Head of caudate nucleus (tissue), 42 donors: ENCODE data around the gene PIEZO2.
"Not testable (repeated sequence)": the region's sequence is repeated elsewhere in the genome, so short reads cannot be mapped to it uniquely, and the experiment has no call there.

ENCODE experiments used
- DNase-seq, 42 donors: peaks; one replicate each; pipeline versions ENCODE4 v3.0.0 to v3.0.0-alpha.2; 2020 to 2021; ENCODE audit warnings: mixed read lengths in 7 of 42
- intact Hi-C: fragments of 100-400 bp; cut with DNase I; formaldehyde crosslinking; loops from one replicate; pipeline ENCODE4 v1.15.0; 2022

Gene PIEZO2

DNA sequence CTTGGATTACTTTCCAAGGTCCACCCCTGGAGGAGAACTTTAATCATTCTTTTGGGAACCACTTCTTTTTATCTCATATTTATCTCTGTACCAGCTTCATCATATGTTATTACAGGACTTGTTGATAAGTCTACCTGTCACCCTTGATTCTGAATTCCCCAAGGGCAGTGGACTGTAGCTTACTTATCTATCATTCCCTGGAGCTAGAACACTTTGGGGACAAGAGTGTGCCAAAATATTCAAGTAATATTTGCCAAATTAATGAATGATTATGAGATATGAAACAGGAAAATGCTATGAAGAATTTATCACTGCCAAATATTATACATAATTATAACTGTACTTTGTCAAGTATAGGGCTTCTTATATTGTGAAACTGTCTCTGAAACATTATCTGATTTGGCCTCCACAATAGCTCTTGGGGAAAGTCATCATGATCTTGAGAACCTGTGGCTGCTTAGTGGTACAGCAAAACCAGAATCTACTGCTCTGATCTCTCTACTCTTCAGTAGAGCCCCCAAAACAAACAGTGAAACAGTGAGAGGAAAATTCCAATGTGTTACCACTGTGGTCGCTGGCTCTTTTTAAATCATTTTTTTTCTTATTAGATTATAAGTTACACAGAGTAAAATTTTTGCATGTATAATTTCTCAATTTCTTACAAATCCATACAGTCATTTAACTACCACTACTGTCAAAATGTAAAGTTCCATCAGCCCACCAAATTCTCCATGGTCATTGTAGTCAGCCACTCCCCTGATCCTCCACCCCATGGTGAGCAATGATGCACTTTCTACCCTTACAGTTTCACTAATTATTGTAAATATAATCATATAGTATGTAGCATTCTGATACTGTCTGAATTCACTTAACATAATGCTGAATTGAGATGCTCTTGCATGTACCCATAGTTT, 197.5 kb downstream of the PIEZO2 start:
- DNase-seq = no peak
- intact Hi-C loops = no loop called here

DNA sequence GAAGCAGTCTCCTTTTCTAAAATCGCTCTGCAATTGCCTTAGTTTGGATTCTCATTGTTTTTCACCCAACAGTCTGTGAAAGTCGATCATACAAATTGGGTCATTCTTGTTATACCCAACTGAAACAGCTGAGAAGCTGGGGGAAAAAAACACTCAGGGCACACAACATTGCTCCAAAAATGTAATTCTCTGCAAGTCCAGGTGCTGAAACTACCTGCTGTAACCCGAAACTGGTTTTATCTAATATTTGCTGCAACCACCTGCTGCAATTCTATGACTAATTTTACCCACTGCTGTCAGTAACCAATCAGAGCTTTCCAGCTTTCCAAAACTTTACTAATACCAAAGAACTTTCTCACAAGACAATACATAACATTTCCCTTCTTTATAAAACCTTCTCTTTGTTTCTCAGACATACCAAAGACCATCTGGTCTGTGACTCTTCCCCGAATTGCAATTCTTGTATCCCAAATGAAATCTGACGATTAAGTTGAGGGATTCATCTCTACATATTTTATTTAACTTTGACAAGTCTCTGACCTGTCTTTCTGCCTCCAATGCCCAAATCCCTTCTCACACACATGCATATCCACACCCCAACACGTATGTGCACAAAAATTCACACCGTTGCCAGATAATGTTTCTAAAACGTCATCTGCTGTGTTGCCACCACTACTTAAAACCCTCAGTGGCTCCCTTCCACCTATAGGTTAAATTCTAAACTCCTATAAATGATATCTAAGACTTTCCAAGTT, 198.3 kb downstream of the PIEZO2 start:
- no peak for DNase-seq
- intact Hi-C loops = no loop called here

DNA sequence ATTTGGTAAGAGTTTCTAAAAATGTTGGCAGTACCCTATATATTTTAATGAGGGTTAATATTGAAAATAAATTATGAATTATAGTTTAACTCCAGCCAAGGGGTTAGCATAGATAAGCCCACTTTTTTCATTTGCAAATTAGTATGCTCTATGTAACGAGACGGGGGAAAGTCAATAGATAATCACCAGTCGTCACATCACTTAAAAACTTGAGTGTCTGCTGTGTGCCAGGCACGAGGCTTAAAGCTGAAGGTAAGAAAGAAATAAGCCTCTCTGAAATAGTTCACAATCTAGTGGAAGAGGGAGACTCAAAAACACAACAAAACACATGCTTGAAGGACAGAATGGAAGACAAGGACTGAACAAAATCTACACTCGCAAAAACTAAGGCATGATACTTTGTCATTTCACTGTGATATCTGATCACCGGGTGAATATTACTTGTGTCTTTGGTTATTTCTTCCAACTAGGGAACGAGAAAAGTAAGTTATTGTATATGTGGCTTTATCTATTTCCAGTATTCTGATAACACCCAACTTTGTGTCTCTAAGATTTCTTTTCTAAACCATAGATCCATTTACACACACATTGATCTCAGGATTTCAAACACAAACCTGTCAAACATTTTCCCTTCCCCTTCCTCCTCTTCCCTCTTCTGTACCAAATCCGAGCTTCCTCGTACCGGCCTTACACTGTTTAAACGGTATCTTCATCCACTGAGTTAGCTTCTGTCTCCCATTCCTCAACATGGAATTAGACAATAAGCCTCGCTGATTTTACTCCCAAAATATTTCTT, 199.1 kb downstream of the PIEZO2 start:
- no peak for DNase-seq
- intact Hi-C loops = no loop called here

DNA sequence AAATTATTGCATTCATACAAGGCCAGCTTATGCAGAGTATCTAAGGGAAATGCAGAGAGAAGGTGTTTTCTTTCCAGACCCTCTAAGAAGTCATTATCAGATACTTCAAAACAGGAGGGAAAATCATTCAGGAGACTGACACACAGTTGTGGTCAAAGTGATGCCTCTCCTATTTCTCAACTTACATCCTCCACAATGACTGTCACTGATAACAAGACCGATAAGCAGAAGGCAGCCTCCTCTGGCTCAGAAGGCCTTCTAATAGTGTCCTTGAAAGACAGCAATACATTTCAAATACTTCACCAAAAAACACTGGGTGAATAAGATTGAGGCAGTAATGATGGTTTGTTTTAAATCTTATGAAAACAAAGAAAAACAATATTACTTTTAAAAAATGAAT, 199.7 kb downstream of the PIEZO2 start:
- no peak for DNase-seq
- intact Hi-C loops = no loop called here

DNA sequence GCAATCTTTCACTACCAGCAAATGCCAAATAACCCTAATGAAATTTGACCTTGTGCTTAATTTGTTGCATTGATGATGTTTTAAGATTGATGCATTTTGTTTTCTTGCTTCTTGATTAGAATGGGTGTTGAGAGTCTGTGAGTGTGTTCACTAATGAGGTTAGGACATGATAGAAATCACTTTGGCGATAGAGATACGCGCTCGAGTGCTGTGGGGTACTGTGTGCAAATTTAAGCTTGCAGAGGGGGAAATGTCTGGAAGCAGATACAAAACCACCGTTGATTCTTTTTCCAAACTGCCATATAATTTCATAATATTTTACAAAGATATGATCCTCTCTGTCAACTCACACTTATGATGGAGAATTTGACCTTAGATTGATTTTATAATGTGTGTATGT, 200.9 kb downstream of the PIEZO2 start:
- intact Hi-C loops = no loop called here
- no peak for DNase-seq

DNA sequence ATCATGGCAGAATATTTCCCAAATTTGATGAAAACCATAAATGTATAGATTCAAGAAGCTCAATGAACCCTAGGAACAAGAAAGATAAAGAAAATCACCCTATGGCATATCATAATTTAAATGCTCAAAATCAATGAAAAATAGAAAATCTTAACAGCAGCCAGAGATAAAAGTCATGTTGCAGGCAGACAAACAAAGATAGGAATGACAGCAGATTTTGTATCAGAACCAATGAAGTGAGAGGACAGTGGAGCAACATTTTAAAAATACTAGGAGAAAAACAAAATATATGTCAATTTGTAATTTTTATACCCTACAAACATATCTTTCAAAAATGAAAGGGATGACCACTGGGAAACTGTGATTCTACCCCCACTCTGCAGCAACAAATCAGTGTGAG, 203.3 kb downstream of the PIEZO2 start:
- intact Hi-C loops = no loop called here
- no peak for DNase-seq

DNA sequence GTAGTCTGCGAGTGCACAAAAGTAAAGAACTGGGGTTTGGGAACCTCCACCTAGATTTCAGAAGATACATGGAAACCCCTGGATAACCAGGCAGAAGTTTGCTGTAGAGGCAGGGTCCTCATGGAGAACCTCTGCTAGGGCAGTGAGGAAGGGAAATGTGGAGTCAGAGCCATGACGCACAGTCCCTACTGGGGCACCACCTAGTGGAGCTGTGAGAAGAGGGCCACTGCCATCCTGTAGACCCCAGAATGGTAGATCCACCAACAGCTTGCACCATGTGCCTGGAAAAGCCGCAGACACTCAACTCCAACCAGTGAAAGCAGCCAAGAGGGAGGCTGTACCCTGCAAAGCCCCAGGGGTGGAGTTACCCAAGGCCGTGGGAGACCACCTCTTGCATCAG, 206.4 kb downstream of the PIEZO2 start:
- DNase-seq = no peak
- intact Hi-C loops = no loop called here

DNA sequence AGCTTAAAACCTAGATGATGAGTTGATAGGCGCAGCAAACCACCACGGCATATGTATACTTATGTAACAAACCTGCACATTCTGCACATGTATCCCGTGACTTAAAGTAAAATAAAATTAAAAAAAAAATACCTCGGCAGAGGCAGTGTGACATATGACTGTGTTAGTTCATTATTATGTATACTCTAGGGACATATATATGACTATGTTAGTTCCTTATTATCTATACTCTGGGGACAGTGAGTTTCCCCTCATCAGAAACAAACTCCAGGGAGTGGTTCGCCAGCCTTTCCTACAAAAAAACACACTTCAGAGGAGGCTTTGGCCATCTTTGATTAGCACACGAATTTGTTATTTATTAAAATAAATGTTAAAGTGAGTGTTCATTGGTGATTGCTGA, 209.5 kb downstream of the PIEZO2 start:
- DNase-seq = no peak
- intact Hi-C loops = no loop called here

DNA sequence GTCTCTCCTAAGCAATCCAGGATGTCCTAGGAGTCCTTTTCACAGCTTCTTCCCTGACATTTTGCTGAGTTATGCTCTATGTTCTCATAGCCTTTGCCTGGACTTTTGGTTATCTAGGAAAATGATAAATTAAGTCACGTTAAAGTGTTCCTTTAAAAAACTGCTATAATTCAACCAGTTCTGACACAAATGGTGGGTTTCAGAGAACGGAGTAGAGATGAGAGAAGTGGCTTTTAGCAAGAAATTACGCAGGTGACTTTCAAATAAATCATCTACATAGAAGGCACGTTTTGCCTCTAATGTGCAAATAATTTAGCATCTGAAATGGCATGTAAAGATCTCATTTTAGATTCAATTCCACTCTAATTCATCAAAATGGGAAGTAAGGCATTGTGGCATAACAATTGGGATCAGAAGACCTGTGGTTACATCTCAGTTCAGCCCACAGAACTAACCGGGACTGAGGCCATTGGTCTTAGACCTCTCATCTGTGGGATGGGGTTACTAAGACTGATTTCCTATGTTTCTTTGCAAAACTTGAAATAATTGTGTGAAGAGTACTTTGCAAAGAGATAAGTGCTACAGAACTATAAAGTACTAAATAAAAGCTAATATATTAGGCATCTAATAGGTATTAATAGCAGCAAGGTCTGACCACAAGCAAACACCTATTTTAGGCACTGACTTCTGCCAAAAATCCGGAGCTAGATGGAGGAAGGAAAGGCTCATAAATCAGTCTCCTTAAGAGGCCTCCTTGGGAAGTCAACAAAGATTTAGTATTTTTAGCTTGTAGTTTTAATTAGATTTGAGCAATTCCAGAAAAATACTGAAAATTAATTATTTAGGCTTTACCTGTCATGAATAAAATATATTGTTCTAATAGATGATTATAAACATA, 211.4 kb downstream of the PIEZO2 start:
- intact Hi-C loops = no loop called here

DNA sequence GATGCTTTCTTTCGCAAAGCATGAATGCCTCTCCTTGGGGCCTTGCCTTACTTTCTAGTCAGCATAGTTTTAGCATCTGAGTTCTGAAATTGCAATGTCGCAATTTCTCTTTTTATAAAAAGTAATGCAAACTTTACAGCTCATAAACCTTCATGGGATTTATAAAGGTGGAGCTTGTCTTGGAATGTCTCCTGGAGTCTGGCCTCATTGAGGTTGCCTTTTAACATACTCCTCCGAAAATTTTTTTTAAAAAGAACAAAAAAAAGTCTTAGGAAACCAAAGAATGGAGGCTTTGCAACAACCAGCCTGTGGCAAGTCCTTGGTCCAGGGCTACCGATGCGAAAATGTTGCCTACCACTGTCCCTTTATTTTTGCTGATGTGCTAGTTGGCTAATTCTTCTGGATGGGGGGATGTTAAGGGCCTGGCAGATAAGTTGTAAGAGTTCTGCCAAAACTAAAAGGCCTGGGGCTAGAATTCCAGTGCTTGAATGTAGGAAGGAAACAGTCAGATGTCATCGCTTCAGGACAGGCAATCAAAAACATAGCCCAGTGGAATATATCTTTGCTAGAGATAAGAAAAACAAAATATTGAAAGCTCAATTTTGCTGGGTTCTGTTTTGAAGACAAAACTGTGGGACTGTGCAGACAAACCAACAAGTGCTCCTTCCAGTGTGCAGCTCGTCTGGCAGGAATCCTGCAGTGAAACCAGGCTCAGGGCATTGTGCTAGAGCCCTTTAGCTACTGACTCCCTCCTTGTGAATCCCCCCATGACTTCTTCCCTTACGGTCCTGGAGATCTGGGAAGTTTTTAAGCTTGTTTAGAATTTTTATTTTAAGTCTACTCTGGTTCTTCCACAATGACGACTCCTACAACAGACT, 213.0 kb downstream of the PIEZO2 start:
- no peak for DNase-seq
- intact Hi-C loops = no loop called here

More for the DNA sequence above, 211.4 kb downstream of the PIEZO2 start:
- no peak for DNase-seq

DNA sequence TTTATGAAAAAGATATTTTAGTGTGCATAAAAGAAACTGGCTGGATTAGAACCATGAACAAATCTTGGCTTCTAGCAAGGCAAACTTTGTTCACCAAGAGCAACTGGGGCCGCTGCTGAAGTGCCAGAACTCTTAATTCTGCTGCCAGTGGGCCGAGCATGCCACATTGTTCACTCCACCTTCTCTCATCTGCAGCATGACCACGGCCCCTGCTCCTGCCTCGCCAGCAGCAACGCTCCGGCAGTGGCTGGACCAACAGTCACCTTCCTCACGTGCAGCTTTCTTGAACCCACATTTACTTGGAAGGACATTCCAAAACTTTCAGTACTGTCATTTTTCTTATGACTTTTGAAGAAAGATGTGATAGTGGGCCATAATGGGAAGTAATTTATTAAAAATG, 213.8 kb downstream of the PIEZO2 start:
- intact Hi-C loops = no loop called here
- DNase-seq = no peak

DNA sequence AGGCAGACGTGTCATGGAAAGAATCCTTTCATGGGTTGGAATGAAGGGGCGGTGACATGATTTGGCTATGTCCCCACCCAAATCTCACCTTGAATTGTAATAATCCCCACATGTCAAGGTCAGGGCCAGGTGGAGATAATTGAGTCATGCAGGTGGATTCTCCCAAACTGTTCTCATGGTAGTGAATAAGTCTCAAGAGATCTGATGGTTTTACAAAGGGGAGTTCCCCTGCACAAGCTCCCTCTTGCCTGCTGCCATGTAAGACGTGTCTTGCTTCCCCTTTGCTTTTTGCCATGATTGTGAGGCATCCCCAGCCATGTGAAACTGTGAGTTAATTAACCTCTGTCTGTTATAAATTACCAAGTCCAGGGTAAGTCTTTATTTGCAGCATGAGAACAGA, 215.7 kb downstream of the PIEZO2 start:
- intact Hi-C loops, DNase-seq: not testable (repeated sequence)

DNA sequence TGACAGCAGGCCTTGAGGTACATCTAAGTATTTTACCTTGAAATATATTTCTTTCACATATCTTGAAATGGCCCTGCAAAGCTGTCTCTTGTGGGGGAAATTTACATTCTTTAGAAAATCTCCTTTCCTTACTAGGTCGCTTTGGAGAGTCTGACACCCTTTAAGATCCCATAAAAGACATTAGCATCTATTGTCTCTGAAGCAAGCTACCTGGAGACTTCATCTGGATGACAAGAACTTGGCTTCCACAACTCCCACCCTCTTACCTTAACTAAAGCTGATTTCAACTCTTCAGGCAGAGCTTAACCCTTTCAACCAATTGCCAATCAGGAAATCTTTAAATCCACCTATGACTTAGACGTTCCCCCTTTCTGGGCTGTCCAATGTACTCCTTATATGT, 219.3 kb downstream of the PIEZO2 start:
- intact Hi-C loops = no loop called here
- no peak for DNase-seq

DNA sequence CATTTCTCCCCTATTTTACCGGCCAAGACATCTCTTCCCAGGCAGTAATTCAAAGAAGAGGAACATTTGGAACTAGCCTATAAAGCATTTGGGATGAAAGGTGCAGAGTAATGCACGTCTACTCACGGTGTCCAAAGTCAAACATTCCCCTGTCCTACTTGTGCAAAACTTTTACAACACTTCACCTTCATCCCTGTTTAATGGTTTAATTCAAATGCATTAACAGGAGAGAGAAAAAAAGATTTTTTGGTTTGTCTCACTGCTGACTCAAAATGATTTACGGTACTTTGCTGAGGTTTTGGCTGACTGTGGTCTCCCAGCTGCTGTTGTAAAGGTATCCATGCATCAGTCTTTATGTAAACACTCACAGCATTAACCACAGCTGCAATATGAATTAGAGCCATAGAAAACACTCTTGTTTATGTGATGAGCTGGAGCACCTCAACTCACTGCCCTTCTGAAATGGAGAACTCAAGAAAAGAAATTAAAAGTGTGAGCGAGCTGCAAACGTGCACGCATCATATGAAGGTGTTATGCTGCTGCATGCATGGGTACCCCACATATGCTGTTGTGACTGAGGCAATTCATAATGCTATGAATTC, 220.5 kb downstream of the PIEZO2 start:
- no peak for DNase-seq
- intact Hi-C loops = no loop called here

DNA sequence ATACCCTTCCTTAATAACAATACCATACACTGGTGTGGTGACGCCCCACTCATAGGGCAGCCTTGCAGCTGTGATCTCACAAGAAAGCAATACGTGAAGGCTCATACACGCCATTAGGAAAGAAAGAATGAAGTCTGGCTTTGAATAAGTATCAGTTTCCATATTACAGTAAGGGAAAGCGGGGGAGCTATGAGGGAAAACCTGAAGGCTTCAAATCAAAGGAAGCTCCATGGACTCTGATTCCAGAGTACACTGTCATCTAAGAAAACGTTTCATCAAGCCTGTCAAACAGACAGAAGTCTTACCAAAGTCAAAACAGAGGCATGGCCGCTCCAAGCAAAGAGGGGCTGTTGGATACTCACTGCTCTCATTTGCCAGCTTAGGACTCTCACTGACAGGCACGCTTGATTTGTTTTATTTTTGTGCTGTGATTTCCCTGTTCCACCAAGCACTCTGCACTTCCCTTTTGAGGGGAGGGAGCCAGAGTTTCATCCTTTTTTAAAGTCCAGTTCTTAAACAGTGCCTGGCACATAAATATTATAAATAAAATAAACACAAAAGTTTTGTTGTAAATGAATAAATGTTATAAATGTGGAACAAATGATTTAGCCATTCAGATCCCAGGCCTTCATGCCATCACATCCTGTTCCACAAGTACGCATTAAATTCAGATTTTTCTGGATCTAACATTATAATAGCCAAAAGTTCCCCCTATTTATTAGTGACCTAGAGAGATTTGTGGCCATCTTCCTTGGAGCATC, 221.2 kb downstream of the PIEZO2 start:
- intact Hi-C loops = no loop called here
- DNase-seq = no peak

DNA sequence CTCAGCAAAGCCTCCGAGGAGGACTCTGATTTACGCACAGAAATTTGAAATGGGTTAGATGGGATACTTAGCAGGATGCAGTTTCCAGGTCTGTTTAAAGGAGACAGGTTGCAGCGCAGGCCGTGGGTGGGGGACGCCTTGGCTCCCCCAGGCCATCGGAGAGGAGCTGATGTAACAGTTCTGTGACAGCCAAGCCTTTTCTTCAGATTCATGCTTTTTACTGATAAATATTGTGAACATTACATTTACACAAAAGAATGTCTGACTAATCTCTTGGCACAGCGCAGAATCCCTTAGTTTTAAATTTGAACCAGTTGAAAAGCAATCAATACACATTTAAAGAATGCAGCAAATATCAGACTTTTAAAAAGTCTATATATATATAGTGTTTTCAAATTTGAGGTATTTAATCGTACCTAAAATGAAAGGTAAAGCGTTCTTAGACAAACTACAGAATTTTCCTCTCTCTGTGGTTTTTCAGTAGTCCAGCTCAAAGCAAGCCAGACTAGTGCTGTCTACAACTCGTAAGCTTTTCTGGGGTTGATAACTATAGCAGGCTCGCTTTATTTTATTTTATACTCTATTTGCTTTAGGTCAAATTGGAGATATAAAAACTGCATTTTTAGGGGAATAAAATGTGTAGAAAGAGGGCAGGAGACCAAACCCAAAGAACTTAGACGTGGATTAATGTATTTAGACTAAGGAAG, 221.9 kb downstream of the PIEZO2 start:
- intact Hi-C loops = no loop called here
- no peak for DNase-seq
